Epithelial cell of esophagus (primary cell): ENCODE measurements around the gene CETN1.

Experiments used
- DNase-seq: peaks from one replicate; pipeline ENCODE4 v3.0.0; 2010; ENCODE audit warnings: low read depth
- H3K4me3 ChIP-seq: 2 replicates; pipeline ENCODE4 v1.5.1; 2011; ENCODE audit warnings: mild to moderate bottlenecking, low read length, control low read depth
- TF ChIP-seq, protein P1 (sequence below): IDR thresholded peaks from 2 replicates; pipeline ENCODE4 v1.5.1; 2011; ENCODE audit warnings: low read depth, mild to moderate bottlenecking, low read length, control low read depth, inconsistent platforms; ENCODE audit not compliant: insufficient read depth; ENCODE audit errors: missing control alignments

Gene CETN1

DNA sequence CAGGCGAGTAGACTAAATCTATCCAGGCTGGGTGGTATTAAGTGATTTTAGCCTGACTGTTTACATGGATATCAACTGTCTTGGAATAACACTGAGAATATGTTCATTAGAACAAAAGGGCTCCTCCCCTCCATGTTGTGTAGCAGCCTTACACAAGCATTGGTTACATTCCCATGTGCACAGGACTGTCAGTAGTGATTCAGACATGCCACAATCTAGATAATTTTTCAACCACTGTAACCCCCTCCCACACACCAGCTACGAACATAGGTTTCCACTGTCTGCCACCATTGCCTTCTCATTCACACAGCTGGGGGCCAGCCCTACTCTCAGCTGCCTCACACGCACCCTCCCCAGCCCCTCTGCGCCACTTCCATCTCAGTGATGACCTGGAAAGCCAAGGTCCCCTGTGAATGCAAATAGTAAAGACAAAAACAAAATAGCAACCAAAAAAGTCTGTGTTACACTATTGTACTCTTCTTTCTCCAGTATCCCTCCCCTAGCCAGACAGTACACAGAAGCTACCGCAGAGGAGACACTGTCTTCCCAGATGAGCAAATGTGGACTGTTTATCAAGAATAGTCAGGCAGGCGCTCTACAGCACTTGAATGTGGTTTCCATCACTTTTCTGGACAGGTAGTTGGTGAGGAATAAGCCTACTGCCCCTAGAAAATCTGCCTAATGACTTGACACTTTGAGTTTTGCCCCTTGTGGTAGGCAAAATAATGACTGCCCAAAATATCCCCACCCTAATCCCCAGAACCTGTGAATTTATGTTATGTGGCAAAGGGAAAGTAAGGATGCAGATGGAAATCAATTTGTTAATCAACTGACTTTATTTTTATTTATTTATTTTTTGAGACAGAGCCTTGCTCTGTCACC lies 49.3 kb downstream of the CETN1 start:
- H3K4me3 ChIP-seq, result no peak overlapping the region
- no peak for DNase-seq
- TF ChIP-seq, protein P1, sequence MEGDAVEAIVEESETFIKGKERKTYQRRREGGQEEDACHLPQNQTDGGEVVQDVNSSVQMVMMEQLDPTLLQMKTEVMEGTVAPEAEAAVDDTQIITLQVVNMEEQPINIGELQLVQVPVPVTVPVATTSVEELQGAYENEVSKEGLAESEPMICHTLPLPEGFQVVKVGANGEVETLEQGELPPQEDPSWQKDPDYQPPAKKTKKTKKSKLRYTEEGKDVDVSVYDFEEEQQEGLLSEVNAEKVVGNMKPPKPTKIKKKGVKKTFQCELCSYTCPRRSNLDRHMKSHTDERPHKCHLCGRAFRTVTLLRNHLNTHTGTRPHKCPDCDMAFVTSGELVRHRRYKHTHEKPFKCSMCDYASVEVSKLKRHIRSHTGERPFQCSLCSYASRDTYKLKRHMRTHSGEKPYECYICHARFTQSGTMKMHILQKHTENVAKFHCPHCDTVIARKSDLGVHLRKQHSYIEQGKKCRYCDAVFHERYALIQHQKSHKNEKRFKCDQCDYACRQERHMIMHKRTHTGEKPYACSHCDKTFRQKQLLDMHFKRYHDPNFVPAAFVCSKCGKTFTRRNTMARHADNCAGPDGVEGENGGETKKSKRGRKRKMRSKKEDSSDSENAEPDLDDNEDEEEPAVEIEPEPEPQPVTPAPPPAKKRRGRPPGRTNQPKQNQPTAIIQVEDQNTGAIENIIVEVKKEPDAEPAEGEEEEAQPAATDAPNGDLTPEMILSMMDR, result peak; percentile 2

DNA sequence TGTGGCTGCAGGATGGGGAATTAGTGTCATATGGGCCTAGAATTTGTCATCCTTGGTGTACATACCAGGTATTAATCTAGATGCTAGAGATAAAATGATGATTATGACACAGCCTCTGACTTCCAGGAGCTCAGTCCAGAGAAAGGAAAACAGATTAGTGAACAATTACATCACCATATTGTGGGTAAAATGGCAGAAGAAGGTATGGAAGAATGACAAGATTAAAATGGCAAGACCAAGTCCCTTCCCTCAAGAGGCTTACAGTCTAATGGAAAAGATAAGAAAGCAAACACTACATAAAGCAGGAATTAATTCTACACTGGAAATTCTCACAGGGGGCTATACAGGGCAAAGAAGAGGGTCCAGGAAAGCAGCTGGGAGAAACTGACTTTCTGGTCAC lies 51.4 kb downstream of the CETN1 start:
- no peak for DNase-seq
- no peak overlapping the region for H3K4me3 ChIP-seq
- TF ChIP-seq, protein P1, result no peak
